ENCODE measurements around the gene MAN1C1. TPM values are rescaled to one million over a fixed set of nuclear protein-coding genes. Genes with fewer than 3 reads are reported as not detected.

Gene MAN1C1
- total RNA-seq, 1 experiment from 2014 or later: 16.8 TPM

GRCh38 chr1:25647106-25647505, 30.5 kb downstream of the MAN1C1 start (continued):
- TF ChIP-seq, protein P1, sequence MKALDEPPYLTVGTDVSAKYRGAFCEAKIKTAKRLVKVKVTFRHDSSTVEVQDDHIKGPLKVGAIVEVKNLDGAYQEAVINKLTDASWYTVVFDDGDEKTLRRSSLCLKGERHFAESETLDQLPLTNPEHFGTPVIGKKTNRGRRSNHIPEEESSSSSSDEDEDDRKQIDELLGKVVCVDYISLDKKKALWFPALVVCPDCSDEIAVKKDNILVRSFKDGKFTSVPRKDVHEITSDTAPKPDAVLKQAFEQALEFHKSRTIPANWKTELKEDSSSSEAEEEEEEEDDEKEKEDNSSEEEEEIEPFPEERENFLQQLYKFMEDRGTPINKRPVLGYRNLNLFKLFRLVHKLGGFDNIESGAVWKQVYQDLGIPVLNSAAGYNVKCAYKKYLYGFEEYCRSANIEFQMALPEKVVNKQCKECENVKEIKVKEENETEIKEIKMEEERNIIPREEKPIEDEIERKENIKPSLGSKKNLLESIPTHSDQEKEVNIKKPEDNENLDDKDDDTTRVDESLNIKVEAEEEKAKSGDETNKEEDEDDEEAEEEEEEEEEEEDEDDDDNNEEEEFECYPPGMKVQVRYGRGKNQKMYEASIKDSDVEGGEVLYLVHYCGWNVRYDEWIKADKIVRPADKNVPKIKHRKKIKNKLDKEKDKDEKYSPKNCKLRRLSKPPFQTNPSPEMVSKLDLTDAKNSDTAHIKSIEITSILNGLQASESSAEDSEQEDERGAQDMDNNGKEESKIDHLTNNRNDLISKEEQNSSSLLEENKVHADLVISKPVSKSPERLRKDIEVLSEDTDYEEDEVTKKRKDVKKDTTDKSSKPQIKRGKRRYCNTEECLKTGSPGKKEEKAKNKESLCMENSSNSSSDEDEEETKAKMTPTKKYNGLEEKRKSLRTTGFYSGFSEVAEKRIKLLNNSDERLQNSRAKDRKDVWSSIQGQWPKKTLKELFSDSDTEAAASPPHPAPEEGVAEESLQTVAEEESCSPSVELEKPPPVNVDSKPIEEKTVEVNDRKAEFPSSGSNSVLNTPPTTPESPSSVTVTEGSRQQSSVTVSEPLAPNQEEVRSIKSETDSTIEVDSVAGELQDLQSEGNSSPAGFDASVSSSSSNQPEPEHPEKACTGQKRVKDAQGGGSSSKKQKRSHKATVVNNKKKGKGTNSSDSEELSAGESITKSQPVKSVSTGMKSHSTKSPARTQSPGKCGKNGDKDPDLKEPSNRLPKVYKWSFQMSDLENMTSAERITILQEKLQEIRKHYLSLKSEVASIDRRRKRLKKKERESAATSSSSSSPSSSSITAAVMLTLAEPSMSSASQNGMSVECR (CRISPR knock-in tag; IDR thresholded peaks at IDR 0.05; ENCODE audit: borderline replicate concordance): no peak
- TF ChIP-seq NR3C1 (CRISPR knock-in tag; conservative IDR thresholded peaks at IDR 0.05; ENCODE audit: low read depth): no peak
- TF ChIP-seq E2F1 (CRISPR knock-in tag; IDR thresholded peaks at IDR 0.05): no peak
- no peak for TF ChIP-seq ZNF671 (CRISPR knock-in tag; IDR thresholded peaks at IDR 0.05)
- TF ChIP-seq JAZF1 (CRISPR knock-in tag; IDR thresholded peaks at IDR 0.05): no peak

DNA sequence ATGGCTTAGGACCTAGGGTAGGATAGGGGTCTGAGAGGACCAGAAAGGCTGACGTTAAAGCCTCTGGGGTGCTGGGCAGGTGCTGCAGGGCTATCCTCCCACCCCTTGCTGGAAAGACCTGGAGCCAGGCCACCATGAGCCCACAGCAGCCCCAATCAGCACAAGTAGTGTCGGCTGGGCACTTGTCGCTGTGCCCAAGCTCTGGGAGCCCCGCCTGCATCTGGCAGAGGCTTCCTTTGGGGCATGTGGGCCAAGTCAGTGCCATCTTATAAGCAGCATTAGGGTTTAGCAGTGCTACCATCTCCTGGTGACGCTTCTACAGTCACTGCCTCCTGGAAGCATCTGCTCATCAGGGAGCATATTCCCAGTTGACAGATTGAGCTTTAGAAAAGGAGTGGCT, 31.3 kb downstream of the MAN1C1 start:
- ChIA-PET POLR2A (no interaction called here), CTCF (no interaction called here)
- no peaks in the 10 kb centered on the region for H3K36me3 Mint-ChIP-seq
- no peaks in the 10 kb centered on the region for H3K9me3 Mint-ChIP-seq
- H3K4me1 Mint-ChIP-seq: 0 out of 2 replicates have a peak, but pooled peaks cover 3% of the 10 kb centered on the region
- DNase-seq (ENCODE audit: low spot score) (no peak), ATAC-seq (no peak)
- TF ChIP-seq, protein P2, sequence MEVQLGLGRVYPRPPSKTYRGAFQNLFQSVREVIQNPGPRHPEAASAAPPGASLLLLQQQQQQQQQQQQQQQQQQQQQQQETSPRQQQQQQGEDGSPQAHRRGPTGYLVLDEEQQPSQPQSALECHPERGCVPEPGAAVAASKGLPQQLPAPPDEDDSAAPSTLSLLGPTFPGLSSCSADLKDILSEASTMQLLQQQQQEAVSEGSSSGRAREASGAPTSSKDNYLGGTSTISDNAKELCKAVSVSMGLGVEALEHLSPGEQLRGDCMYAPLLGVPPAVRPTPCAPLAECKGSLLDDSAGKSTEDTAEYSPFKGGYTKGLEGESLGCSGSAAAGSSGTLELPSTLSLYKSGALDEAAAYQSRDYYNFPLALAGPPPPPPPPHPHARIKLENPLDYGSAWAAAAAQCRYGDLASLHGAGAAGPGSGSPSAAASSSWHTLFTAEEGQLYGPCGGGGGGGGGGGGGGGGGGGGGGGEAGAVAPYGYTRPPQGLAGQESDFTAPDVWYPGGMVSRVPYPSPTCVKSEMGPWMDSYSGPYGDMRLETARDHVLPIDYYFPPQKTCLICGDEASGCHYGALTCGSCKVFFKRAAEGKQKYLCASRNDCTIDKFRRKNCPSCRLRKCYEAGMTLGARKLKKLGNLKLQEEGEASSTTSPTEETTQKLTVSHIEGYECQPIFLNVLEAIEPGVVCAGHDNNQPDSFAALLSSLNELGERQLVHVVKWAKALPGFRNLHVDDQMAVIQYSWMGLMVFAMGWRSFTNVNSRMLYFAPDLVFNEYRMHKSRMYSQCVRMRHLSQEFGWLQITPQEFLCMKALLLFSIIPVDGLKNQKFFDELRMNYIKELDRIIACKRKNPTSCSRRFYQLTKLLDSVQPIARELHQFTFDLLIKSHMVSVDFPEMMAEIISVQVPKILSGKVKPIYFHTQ (CRISPR knock-in tag; IDR thresholded peaks at IDR 0.05): no peak
- TF ChIP-seq CBFB (CRISPR knock-in tag; IDR thresholded peaks at IDR 0.05; ENCODE audit: low read depth) (no peak), ZNF416 (CRISPR knock-in tag; IDR thresholded peaks at IDR 0.05) (no peak), ZNF263 (CRISPR knock-in tag; IDR thresholded peaks at IDR 0.05; ENCODE audit: low read depth) (no peak), ELF4 (CRISPR knock-in tag; IDR thresholded peaks at IDR 0.05; ENCODE audit: low read depth) (no peak), ESRRA (CRISPR knock-in tag; IDR thresholded peaks at IDR 0.05; ENCODE audit: borderline replicate concordance) (no peak), KAT7 (CRISPR knock-in tag; IDR thresholded peaks at IDR 0.05; ENCODE audit: borderline replicate concordance) (no peak), E2F1 (CRISPR knock-in tag; IDR thresholded peaks at IDR 0.05) (no peak), SP1 (CRISPR knock-in tag; conservative IDR thresholded peaks at IDR 0.05) (no peak)
- TF ChIP-seq, protein P3, sequence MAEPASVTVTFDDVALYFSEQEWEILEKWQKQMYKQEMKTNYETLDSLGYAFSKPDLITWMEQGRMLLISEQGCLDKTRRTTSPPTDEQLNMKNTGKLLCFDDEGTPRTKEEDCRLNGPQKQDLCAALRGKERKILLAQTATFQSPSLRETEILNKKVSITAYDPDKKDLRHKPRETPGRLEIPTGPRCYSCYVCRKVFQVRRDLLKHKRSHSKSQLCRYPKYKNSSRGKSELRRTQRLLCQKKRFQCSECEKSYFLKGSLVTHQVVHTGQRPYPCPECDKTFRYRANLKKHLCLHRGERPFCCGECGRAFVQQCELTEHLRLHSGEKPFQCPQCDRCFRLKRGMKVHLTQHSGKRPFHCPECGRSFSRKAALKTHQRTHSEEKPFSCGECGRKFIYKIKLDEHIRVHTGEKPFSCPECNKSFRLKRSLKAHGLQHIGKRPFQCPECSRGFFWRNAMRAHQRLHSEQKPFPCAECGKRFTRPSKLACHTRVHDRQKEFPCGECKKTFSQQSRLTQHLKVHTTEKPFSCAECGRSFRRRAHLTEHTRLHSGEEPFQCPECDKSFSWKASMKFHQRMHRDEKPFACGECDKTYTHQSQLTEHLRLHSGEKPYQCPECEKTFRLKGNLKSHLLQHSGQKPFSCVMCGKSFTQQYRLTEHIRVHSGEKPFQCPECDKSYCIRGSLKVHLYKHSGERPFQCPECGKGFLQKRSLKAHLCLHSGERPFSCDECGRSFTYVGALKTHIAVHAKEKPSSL (CRISPR knock-in tag; conservative IDR thresholded peaks at IDR 0.05): no peak
- TF ChIP-seq, protein P4, sequence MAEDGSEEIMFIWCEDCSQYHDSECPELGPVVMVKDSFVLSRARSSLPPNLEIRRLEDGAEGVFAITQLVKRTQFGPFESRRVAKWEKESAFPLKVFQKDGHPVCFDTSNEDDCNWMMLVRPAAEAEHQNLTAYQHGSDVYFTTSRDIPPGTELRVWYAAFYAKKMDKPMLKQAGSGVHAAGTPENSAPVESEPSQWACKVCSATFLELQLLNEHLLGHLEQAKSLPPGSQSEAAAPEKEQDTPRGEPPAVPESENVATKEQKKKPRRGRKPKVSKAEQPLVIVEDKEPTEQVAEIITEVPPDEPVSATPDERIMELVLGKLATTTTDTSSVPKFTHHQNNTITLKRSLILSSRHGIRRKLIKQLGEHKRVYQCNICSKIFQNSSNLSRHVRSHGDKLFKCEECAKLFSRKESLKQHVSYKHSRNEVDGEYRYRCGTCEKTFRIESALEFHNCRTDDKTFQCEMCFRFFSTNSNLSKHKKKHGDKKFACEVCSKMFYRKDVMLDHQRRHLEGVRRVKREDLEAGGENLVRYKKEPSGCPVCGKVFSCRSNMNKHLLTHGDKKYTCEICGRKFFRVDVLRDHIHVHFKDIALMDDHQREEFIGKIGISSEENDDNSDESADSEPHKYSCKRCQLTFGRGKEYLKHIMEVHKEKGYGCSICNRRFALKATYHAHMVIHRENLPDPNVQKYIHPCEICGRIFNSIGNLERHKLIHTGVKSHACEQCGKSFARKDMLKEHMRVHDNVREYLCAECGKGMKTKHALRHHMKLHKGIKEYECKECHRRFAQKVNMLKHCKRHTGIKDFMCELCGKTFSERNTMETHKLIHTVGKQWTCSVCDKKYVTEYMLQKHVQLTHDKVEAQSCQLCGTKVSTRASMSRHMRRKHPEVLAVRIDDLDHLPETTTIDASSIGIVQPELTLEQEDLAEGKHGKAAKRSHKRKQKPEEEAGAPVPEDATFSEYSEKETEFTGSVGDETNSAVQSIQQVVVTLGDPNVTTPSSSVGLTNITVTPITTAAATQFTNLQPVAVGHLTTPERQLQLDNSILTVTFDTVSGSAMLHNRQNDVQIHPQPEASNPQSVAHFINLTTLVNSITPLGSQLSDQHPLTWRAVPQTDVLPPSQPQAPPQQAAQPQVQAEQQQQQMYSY (CRISPR knock-in tag; IDR thresholded peaks at IDR 0.05): no peak
- no peak overlapping the region for H3K4me3 Mint-ChIP-seq
- H3K27ac Mint-ChIP-seq: no peak overlapping the region
- H3K27me3 Mint-ChIP-seq (ENCODE audit: low read depth): no peaks in the 10 kb centered on the region

All from WTC11 (cell line).